Measurements from ENCODE around the gene TAPBPL. TPM values are rescaled to one million over a fixed set of nuclear protein-coding genes. Genes with fewer than 3 reads are reported as not detected.

TAPBPL gene
- polyA plus RNA-seq, 1 donor (not counting 4 experiments of a cell fraction or from before 2014, with no cell fraction given): 4.8 TPM

DNA sequence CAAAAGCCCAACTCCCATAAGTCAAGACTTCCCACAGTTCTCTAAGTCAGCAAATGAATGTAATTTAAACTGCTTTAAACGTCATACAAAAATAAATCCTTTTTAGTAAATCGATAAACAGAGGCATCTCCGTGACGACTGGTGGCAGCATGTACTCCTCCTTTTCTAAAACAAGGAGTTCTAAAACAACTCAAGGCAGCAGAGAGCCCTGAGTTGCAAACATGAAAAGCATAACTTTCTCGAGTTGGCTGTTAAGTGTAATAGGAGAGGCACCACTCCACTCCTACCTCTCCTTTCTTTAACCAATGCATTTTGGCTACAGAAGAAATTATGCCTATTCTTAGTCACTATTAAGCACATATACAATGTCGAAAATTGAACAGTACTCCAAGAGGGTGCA lies 45.9 kb upstream of the TAPBPL start:
- Histone ChIP-seq H3K9ac (ENCODE audit: control insufficient read depth, extremely low read depth, insufficient read depth, low read length) (no peak overlapping the region), H3K4me1 (ENCODE audit: control insufficient read depth, extremely low read depth, insufficient read depth, low read length) (no peaks in the 10 kb centered on the region), H3K9me3 (ENCODE audit: control insufficient read depth, low read depth, low read length) (no peaks in the 10 kb centered on the region), H3K4me2 (ENCODE audit: control insufficient read depth, extremely low read depth, insufficient read depth, low read depth, low read length) (no peak overlapping the region), H3K4me3 (ENCODE audit: control insufficient read depth in 2 of 3, extremely low read depth in 1 of 3, insufficient read depth in 2 of 3, low read depth in 1 of 3, low read length in 3 of 3) (no peak overlapping the region), H4K20me1 (ENCODE audit: control insufficient read depth, extremely low read depth, insufficient read depth, low read length) (no peaks in the 10 kb centered on the region), H3K9me1 (ENCODE audit: control insufficient read depth, extremely low read depth, insufficient read depth, low read length) (no peaks in the 10 kb centered on the region), H2AFZ (ENCODE audit: control insufficient read depth, low read length) (no peak overlapping the region), H3K79me2 (ENCODE audit: control insufficient read depth, insufficient read depth, low read length) (no peaks in the 10 kb centered on the region), H3K36me3 (ENCODE audit: control insufficient read depth in 2 of 2, extremely low read depth in 1 of 2, insufficient read depth in 2 of 2, low read length in 2 of 2) (no peaks in the 10 kb centered on the region), H3K27ac (ENCODE audit: control insufficient read depth, insufficient read depth, low read length) (no peak overlapping the region), H3K27me3 (ENCODE audit: control insufficient read depth, extremely low read depth, insufficient read depth, low read length) (no peaks in the 10 kb centered on the region)
- dilution Hi-C loops (cut with MboI; ENCODE audit: extremely low pct_ligation_motif_present, low sequenced_read_pairs): no loop called here
- DNase-seq (ENCODE audit: low read depth, low spot score) (no peak), FAIRE-seq (no peak)
- TF ChIP-seq, protein P1, sequence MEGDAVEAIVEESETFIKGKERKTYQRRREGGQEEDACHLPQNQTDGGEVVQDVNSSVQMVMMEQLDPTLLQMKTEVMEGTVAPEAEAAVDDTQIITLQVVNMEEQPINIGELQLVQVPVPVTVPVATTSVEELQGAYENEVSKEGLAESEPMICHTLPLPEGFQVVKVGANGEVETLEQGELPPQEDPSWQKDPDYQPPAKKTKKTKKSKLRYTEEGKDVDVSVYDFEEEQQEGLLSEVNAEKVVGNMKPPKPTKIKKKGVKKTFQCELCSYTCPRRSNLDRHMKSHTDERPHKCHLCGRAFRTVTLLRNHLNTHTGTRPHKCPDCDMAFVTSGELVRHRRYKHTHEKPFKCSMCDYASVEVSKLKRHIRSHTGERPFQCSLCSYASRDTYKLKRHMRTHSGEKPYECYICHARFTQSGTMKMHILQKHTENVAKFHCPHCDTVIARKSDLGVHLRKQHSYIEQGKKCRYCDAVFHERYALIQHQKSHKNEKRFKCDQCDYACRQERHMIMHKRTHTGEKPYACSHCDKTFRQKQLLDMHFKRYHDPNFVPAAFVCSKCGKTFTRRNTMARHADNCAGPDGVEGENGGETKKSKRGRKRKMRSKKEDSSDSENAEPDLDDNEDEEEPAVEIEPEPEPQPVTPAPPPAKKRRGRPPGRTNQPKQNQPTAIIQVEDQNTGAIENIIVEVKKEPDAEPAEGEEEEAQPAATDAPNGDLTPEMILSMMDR (optimal IDR thresholded peaks at IDR 0.05 in 1 of 3, IDR thresholded peaks at IDR 0.05 in 1 of 3, conservative IDR thresholded peaks at IDR 0.05 in 1 of 3; ENCODE audit: extremely low read depth in 1 of 3, insufficient read depth in 2 of 3, low read length in 3 of 3): no peak
- TF ChIP-seq EZH2 (IDR thresholded peaks at IDR 0.05; ENCODE audit: low read length): no peak

DNA sequence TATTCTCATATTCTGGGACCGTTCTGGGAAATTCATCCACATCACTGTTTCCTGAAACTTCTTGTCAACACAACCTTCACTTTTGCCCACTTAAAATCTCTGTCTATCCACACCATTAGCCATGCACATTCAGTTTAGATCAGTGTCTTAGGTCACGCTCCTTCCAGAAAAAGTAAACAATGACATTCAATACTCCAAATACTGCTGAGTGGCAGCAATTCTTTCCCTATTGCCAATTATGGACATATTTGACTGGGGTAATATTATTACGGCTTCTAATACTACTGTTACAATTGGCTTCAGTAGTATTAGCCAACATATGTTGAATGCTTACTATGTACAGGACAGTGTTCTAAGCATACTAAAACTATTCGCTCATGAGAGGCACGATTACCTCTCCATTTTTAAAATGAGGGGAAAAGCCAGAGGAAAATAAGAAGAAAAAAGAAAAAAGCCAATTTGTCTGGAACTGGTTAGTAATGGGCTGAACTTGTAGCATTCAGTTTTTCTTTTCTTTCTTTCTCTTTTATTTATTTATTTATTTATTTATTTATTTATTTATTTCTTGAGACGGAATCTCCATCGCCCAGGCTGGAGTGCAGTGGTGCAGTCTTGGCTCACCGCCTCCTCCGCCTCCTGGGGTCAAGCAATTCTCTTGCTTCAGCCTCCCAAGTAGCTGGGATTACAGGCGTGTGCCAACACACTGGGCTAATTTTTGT lies 44.4 kb upstream of the TAPBPL start:
- no peaks in the 10 kb centered on the region for H4K20me1 ChIP-seq (ENCODE audit: control insufficient read depth, extremely low read depth, insufficient read depth, low read length)
- no peak overlapping the region for H3K9ac ChIP-seq (ENCODE audit: control insufficient read depth, extremely low read depth, insufficient read depth, low read length)
- H3K79me2 ChIP-seq (ENCODE audit: control insufficient read depth, insufficient read depth, low read length): no peaks in the 10 kb centered on the region
- no peak overlapping the region for H3K4me3 ChIP-seq (ENCODE audit: control insufficient read depth in 2 of 3, extremely low read depth in 1 of 3, insufficient read depth in 2 of 3, low read depth in 1 of 3, low read length in 3 of 3)
- dilution Hi-C loops (cut with MboI; ENCODE audit: extremely low pct_ligation_motif_present, low sequenced_read_pairs): no loop called here
- no peak overlapping the region for H2AFZ ChIP-seq (ENCODE audit: control insufficient read depth, low read length)
- H3K9me3 ChIP-seq (ENCODE audit: control insufficient read depth, low read depth, low read length): no peaks in the 10 kb centered on the region
- no peaks in the 10 kb centered on the region for H3K27me3 ChIP-seq (ENCODE audit: control insufficient read depth, extremely low read depth, insufficient read depth, low read length)
- no peak overlapping the region for H3K27ac ChIP-seq (ENCODE audit: control insufficient read depth, insufficient read depth, low read length)
- FAIRE-seq (no peak), DNase-seq (ENCODE audit: low read depth, low spot score) (no peak)
- peaks cover 0 to 3% of the 10 kb centered on the region in 2 experiments for H3K36me3 ChIP-seq (ENCODE audit: control insufficient read depth in 2 of 2, extremely low read depth in 1 of 2, insufficient read depth in 2 of 2, low read length in 2 of 2)
- no peaks in the 10 kb centered on the region for H3K4me1 ChIP-seq (ENCODE audit: control insufficient read depth, extremely low read depth, insufficient read depth, low read length)
- no peak overlapping the region for H3K4me2 ChIP-seq (ENCODE audit: control insufficient read depth, extremely low read depth, insufficient read depth, low read depth, low read length)
- no peak for TF ChIP-seq EZH2 (IDR thresholded peaks at IDR 0.05; ENCODE audit: low read length)
- TF ChIP-seq, protein P1 (optimal IDR thresholded peaks at IDR 0.05 in 1 of 3, IDR thresholded peaks at IDR 0.05 in 1 of 3, conservative IDR thresholded peaks at IDR 0.05 in 1 of 3; ENCODE audit: extremely low read depth in 1 of 3, insufficient read depth in 2 of 3, low read length in 3 of 3): no peak
- H3K9me1 ChIP-seq (ENCODE audit: control insufficient read depth, extremely low read depth, insufficient read depth, low read length): no peaks in the 10 kb centered on the region
